H9 (cell line): Measurements from ENCODE around the gene RUNX2. TPM values are rescaled to one million over a fixed set of nuclear protein-coding genes. Genes with fewer than 3 reads are reported as not detected.

Source experiments
- DNase-seq: peaks from one replicate; pipeline ENCODE4 v3.0.0-alpha.2; 2017
- H2AFZ ChIP-seq: one replicate; pipeline ENCODE4 v1.6.1; 2013; ENCODE audit warnings: mild to moderate bottlenecking, low read length, control low read depth, moderate library complexity
- H2AK5ac ChIP-seq: 2 replicates; pipeline ENCODE4 v1.6.1; 2013; ENCODE audit warnings: low read length, control low read depth, mixed read lengths; ENCODE audit not compliant: insufficient read length
- H2BK120ac ChIP-seq: one replicate; pipeline ENCODE4 v1.6.1; 2013; ENCODE audit warnings: low read depth, mild to moderate bottlenecking, low read length, control low read depth, inconsistent platforms; ENCODE audit not compliant: poor library complexity, severe bottlenecking
- H2BK12ac ChIP-seq: 2 replicates; pipeline ENCODE4 v1.6.1; 2013; ENCODE audit warnings: low read length, control low read depth, mixed read lengths, low read depth; ENCODE audit not compliant: insufficient read length
- H2BK15ac ChIP-seq: 2 replicates; pipeline ENCODE4 v1.6.1; 2013; ENCODE audit warnings: low read depth, low read length, control low read depth
- H2BK20ac ChIP-seq: one replicate; pipeline ENCODE4 v1.6.1; 2013; ENCODE audit warnings: low read depth, mild to moderate bottlenecking, low read length, control low read depth, inconsistent platforms; ENCODE audit not compliant: poor library complexity, severe bottlenecking
- H2BK5ac ChIP-seq: 2 replicates; pipeline ENCODE4 v1.6.1; 2013; ENCODE audit warnings: low read length, control low read depth, mixed read lengths; ENCODE audit not compliant: insufficient read length
- H3K14ac ChIP-seq: 2 replicates; pipeline ENCODE4 v1.6.1; 2013; ENCODE audit warnings: low read length, control low read depth; ENCODE audit not compliant: insufficient read depth
- H3K18ac ChIP-seq: 2 replicates; pipeline ENCODE4 v1.6.1; 2013; ENCODE audit warnings: low read depth, mild to moderate bottlenecking, mixed read lengths, low read length, control low read depth; ENCODE audit not compliant: insufficient read length
- H3K23ac ChIP-seq: 2 replicates; pipeline ENCODE4 v1.6.1; 2013; ENCODE audit warnings: low read length, control low read depth, mixed read lengths, low read depth; ENCODE audit not compliant: insufficient read length
- H3K23me2 ChIP-seq: 2 replicates; pipeline ENCODE4 v1.6.1; 2013; ENCODE audit warnings: low read depth, mild to moderate bottlenecking, mixed read lengths, low read length, control low read depth; ENCODE audit not compliant: insufficient read length, poor library complexity, severe bottlenecking
- H3K27ac ChIP-seq: 2 replicates; pipeline ENCODE4 v1.5.1; 2013; ENCODE audit warnings: low read length, control low read depth, mixed read lengths, low read depth; ENCODE audit not compliant: insufficient read length
- H3K27me3 ChIP-seq: 2 replicates; pipeline ENCODE4 v1.6.1; 2013; ENCODE audit warnings: low read length, control low read depth, inconsistent platforms; ENCODE audit not compliant: insufficient read depth
- H3K4ac ChIP-seq: 2 replicates; pipeline ENCODE4 v1.6.1; 2013; ENCODE audit warnings: low read depth, mild to moderate bottlenecking, control low read depth, inconsistent platforms, low read length, moderate library complexity
- H3K4me1 ChIP-seq: 2 replicates; pipeline ENCODE4 v1.6.1; 2013; ENCODE audit warnings: low read length, control low read depth, inconsistent platforms; ENCODE audit not compliant: insufficient read depth
- H3K4me2 ChIP-seq: 2 replicates; pipeline ENCODE4 v1.6.1; 2013; ENCODE audit warnings: low read length, control low read depth, mixed read lengths; ENCODE audit not compliant: insufficient read length, insufficient read depth
- H3K56ac ChIP-seq: 2 replicates; pipeline ENCODE4 v1.6.1; 2013; ENCODE audit warnings: low read depth, mild to moderate bottlenecking, mixed read lengths, low read length, control low read depth; ENCODE audit not compliant: insufficient read length
- H3K79me1 ChIP-seq: 2 replicates; pipeline ENCODE4 v1.6.1; 2013; ENCODE audit warnings: low read depth, mild to moderate bottlenecking, moderate library complexity, low read length, control low read depth, inconsistent platforms; ENCODE audit not compliant: insufficient read depth, poor library complexity, severe bottlenecking
- H3K79me2 ChIP-seq: 2 replicates; pipeline ENCODE4 v1.6.1; 2013; ENCODE audit warnings: low read length, control low read depth, inconsistent platforms; ENCODE audit not compliant: insufficient read depth
- H3K9ac ChIP-seq: 2 replicates; pipeline ENCODE4 v1.6.1; 2013; ENCODE audit warnings: low read length, control low read depth, mixed read lengths; ENCODE audit not compliant: insufficient read length; ENCODE audit errors: extremely low read depth
- H3K9me3 ChIP-seq: one replicate; pipeline ENCODE4 v1.6.1; 2013; ENCODE audit warnings: low read depth, low read length, inconsistent platforms; ENCODE audit not compliant: control insufficient read depth
- H3T11ph ChIP-seq: one replicate; pipeline ENCODE4 v1.6.1; 2013; ENCODE audit warnings: mild to moderate bottlenecking, low read length, control low read depth, inconsistent platforms
- H4K20me1 ChIP-seq: one replicate; pipeline ENCODE4 v1.6.1; 2013; ENCODE audit not compliant: control insufficient read depth, insufficient read length, insufficient read depth
- H4K5ac ChIP-seq: 2 replicates; pipeline ENCODE4 v1.6.1; 2013; ENCODE audit warnings: low read depth, mild to moderate bottlenecking, mixed read lengths, low read length, control low read depth; ENCODE audit not compliant: insufficient read length
- H4K8ac ChIP-seq: replicated peaks from 2 replicates; pipeline ENCODE4 v1.6.1; 2013; ENCODE audit warnings: low read length, control low read depth, mixed read lengths, low read depth; ENCODE audit not compliant: insufficient read length
- H4K91ac ChIP-seq: 2 replicates; pipeline ENCODE4 v1.6.1; 2013; ENCODE audit warnings: low read depth, mild to moderate bottlenecking, moderate library complexity, mixed read lengths, low read length, control low read depth; ENCODE audit not compliant: insufficient read length
- H3K27ac Mint-ChIP-seq, 3 experiments: 2 replicates in 2 of 3; 3 replicates in 1 of 3; pipeline ENCODE4 v1.8.0; 2020 to 2021; ENCODE audit warnings: mixed read lengths in 3 of 3, mild to moderate bottlenecking in 1 of 3, moderate library complexity in 1 of 3
- H3K27me3 Mint-ChIP-seq: 2 replicates; pipeline ENCODE4 v1.8.0; 2021; ENCODE audit warnings: low read depth, mild to moderate bottlenecking, moderate library complexity, mixed read lengths
- H3K36me3 Mint-ChIP-seq, 3 experiments: 2 replicates in 2 of 3; 3 replicates in 1 of 3; pipeline ENCODE4 v1.8.0; 2020 to 2021; ENCODE audit warnings: low read depth in 3 of 3, mixed read lengths in 3 of 3; ENCODE audit not compliant: insufficient read depth in 1 of 3
- H3K4me1 Mint-ChIP-seq, 2 experiments: 2 replicates each; pipeline ENCODE4 v1.8.0; 2020; ENCODE audit warnings: mixed read lengths in 2 of 2
- H3K4me3 Mint-ChIP-seq, 2 experiments: 2 replicates in 1 of 2; 3 replicates in 1 of 2; pipeline ENCODE4 v1.8.0; 2020 to 2021; ENCODE audit warnings: mild to moderate bottlenecking in 2 of 2, mixed read lengths in 2 of 2, moderate library complexity in 1 of 2
- H3K9me3 Mint-ChIP-seq, 2 experiments: 2 replicates in 1 of 2; 3 replicates in 1 of 2; pipeline ENCODE4 v1.8.0; 2020; ENCODE audit warnings: mild to moderate bottlenecking in 2 of 2, mixed read lengths in 2 of 2, moderate library complexity in 1 of 2
- WGBS: extraction: QIAGEN DNeasy Blood & Tissue Kit; methylation state at CpG from one replicate; pipeline ENCODE4 v1.1.7; 2013; ENCODE audit warnings: missing lambda C conversion rate, low lambda C conversion rate, mixed read lengths; ENCODE audit not compliant: insufficient read length; ENCODE audit errors: extremely low coverage; 5-methylcytosine and 5-hydroxymethylcytosine counted together
- total RNA-seq: library from RNA; stranded (reverse); gene quantifications from 2 replicates; pipeline ENCODE4 v1.2.1, GENCODE V29; 2021
- TF ChIP-seq, protein P1 (sequence below): fragments of 200-600 bp; sonication (generic); conservative IDR thresholded peaks from 3 replicates; pipeline ENCODE4 v1.8.0; 2021; ENCODE audit warnings: antibody characterized with exemption, mild to moderate bottlenecking

Gene RUNX2
- total RNA-seq, 1 experiment from 2014 or later = 0.15 TPM

DNA sequence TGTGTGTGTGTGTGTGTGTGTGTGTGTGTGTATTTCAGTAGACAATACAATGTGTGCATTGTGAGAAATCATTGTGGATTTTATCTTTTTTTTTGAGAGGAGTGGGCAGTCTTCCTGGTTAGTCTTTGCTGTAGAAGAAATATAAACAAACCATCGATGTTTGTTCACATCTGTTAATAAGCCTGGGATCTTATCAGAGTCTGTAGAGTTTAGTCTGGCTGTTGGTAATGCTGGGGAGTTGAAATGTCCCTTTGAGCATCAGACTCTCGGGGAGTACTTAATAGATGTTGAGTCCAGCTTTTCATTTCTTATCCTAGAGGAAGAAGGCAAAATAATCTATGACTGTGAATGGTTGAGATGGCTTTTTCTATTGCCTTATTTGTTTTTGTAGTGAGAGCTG lies 146.2 kb downstream of the RUNX2 start:
- no peak overlapping the region for H4K91ac ChIP-seq
- H2BK120ac ChIP-seq = no peak overlapping the region
- H3K36me3 Mint-ChIP-seq = no peaks in the 10 kb centered on the region
- no peak overlapping the region for H3K27ac ChIP-seq
- H2AK5ac ChIP-seq = no peak overlapping the region
- no peak overlapping the region for H3K4ac ChIP-seq
- H2BK15ac ChIP-seq = no peak overlapping the region
- no peak overlapping the region for H3K23ac ChIP-seq
- H3K56ac ChIP-seq = no peak overlapping the region
- no peaks in the 10 kb centered on the region for H3K23me2 ChIP-seq
- H3K27ac Mint-ChIP-seq = no peak overlapping the region
- no peaks in the 10 kb centered on the region for H3K9me3 ChIP-seq
- H4K8ac ChIP-seq = no peak overlapping the region
- H2AFZ ChIP-seq = no peak overlapping the region
- no CpG with 5 or more reads among the region's 2 CpGs for WGBS
- no peak overlapping the region for H2BK12ac ChIP-seq
- no peaks in the 10 kb centered on the region for H3K79me1 ChIP-seq
- no peak overlapping the region for H3K9ac ChIP-seq
- H3K27me3 ChIP-seq = no peaks in the 10 kb centered on the region
- H3K79me2 ChIP-seq = no peaks in the 10 kb centered on the region
- no peaks in the 10 kb centered on the region for H3K27me3 Mint-ChIP-seq
- no peaks in the 10 kb centered on the region for H3K9me3 Mint-ChIP-seq
- H3K18ac ChIP-seq = no peak overlapping the region
- no peak overlapping the region for H3T11ph ChIP-seq
- no peak overlapping the region for H2BK5ac ChIP-seq
- no peak overlapping the region for H3K4me2 ChIP-seq
- peaks cover 0 to 3% of the 10 kb centered on the region in 2 experiments; a peak in 2 of 4 replicates for H3K4me1 Mint-ChIP-seq
- H2BK20ac ChIP-seq = no peak overlapping the region
- no peak for DNase-seq
- H3K4me3 Mint-ChIP-seq = no peak overlapping the region
- H4K20me1 ChIP-seq = no peaks in the 10 kb centered on the region
- H4K5ac ChIP-seq = no peak overlapping the region
- no peaks in the 10 kb centered on the region for H3K4me1 ChIP-seq
- TF ChIP-seq, protein P1, sequence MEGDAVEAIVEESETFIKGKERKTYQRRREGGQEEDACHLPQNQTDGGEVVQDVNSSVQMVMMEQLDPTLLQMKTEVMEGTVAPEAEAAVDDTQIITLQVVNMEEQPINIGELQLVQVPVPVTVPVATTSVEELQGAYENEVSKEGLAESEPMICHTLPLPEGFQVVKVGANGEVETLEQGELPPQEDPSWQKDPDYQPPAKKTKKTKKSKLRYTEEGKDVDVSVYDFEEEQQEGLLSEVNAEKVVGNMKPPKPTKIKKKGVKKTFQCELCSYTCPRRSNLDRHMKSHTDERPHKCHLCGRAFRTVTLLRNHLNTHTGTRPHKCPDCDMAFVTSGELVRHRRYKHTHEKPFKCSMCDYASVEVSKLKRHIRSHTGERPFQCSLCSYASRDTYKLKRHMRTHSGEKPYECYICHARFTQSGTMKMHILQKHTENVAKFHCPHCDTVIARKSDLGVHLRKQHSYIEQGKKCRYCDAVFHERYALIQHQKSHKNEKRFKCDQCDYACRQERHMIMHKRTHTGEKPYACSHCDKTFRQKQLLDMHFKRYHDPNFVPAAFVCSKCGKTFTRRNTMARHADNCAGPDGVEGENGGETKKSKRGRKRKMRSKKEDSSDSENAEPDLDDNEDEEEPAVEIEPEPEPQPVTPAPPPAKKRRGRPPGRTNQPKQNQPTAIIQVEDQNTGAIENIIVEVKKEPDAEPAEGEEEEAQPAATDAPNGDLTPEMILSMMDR = no peak
- H3K14ac ChIP-seq = no peak overlapping the region
